CD4-positive, alpha-beta T cell (primary cell): Measurements from ENCODE around the gene TEPSIN. TPM values are rescaled to one million over a fixed set of nuclear protein-coding genes. Genes with fewer than 3 reads are reported as not detected.

Experiments used
- ATAC-seq: fragments of 200-7000 bp; cut with Tn5 transposase; one replicate; pipeline ENCODE4 v1.10.0; 2022; ENCODE audit warnings: mild to moderate bottlenecking; ENCODE audit not compliant: poor library complexity
- CTCF ChIA-PET: fragments of 350-600 bp; sonication (Branson Sonifier 250); formaldehyde crosslinking; loops from one replicate; lab custom pipeline; 2021; ENCODE audit warnings: antibody characterized with exemption, inconsistent platforms; lab: Charles Lee
- POLR2A ChIA-PET: fragments of 350-600 bp; sonication (Branson Sonifier 250); formaldehyde crosslinking; loops from one replicate; lab custom pipeline; 2021; ENCODE audit warnings: antibody characterized with exemption, inconsistent platforms; lab: Charles Lee
- DNase-seq, 14 experiments: peaks; one replicate each; pipeline ENCODE4 v3.0.0-alpha.2; 2013 to 2020; ENCODE audit warnings: mixed read lengths in 2 of 14
- H3K27ac ChIP-seq, 2 donors: one replicate each; pipeline versions ENCODE4 v1.5.1 to v1.7.0; 2013; ENCODE audit warnings: low read length in 2 of 2, low read depth in 1 of 2, mild to moderate bottlenecking in 1 of 2
- H3K27me3 ChIP-seq, 2 experiments: 1 replicate in 1 of 2; 2 replicates in 1 of 2; pipeline versions ENCODE4 v1.6.1 to v1.7.0; 2013; ENCODE audit warnings: low read length in 2 of 2, control low read depth in 1 of 2, mild to moderate bottlenecking in 1 of 2, moderate library complexity in 1 of 2; ENCODE audit not compliant: insufficient read depth in 2 of 2, control insufficient read depth in 1 of 2
- H3K36me3 ChIP-seq: one replicate; pipeline ENCODE4 v1.6.1; 2013; ENCODE audit warnings: low read length, control low read depth; ENCODE audit not compliant: insufficient read depth
- H3K4me1 ChIP-seq: one replicate; pipeline ENCODE4 v1.6.1; 2013; ENCODE audit warnings: low read length, control low read depth; ENCODE audit not compliant: insufficient read depth
- H3K4me3 ChIP-seq: one replicate; pipeline ENCODE4 v1.5.1; 2013; ENCODE audit warnings: mild to moderate bottlenecking, low read length, moderate library complexity
- H3K9me3 ChIP-seq, 2 experiments: 1 replicate in 1 of 2; 2 replicates in 1 of 2; pipeline versions ENCODE4 v1.6.1 to v1.7.0; 2013; ENCODE audit warnings: low read length in 2 of 2, mild to moderate bottlenecking in 2 of 2, control low read depth in 1 of 2, moderate library complexity in 1 of 2; ENCODE audit not compliant: control insufficient read depth in 1 of 2, insufficient read depth in 1 of 2
- H3K27ac Mint-ChIP-seq: one replicate; pipeline ENCODE4 v1.8.0; 2020; ENCODE audit warnings: mixed read lengths
- H3K27me3 Mint-ChIP-seq: one replicate; pipeline ENCODE4 v1.8.0; 2021; ENCODE audit warnings: mixed read lengths
- H3K36me3 Mint-ChIP-seq: one replicate; pipeline ENCODE4 v1.8.0; 2021; ENCODE audit warnings: low read depth, mixed read lengths
- H3K4me1 Mint-ChIP-seq: one replicate; pipeline ENCODE4 v1.8.0; 2021; ENCODE audit warnings: low read depth, mixed read lengths
- H3K4me3 Mint-ChIP-seq: one replicate; pipeline ENCODE4 v1.8.0; 2020; ENCODE audit warnings: mild to moderate bottlenecking, mixed read lengths
- H3K9me3 Mint-ChIP-seq: one replicate; pipeline ENCODE4 v1.8.0; 2020; ENCODE audit warnings: mixed read lengths
- intact Hi-C, 2 experiments: fragments of 100-400 bp; cut with DNase I in 1 of 2; cut with micrococcal nuclease in 1 of 2; formaldehyde crosslinking; loops; one replicate each; pipeline versions ENCODE4 v1.15.1 to v1.9.0; 2023 to 2025; cut with DNase I, micrococcal nuclease
- total RNA-seq, 174 experiments: library from RNA in 2 of 174; stranded (reverse) in 2 of 174; gene quantifications; one replicate each; pipeline ENCODE4 v1.2.3 and lab custom pipeline; 2021 to 2026
- TF ChIP-seq, protein P1 (sequence below): fragments of 200-600 bp; IDR thresholded peaks from one replicate; pipeline ENCODE4 v1.8.0; 2022; ENCODE audit warnings: antibody characterized with exemption, mild to moderate bottlenecking

The TEPSIN gene
- total RNA-seq, 2 experiments from 2014 or later, result 68.2 to 74.4 TPM

GRCh38 chr17:81195941-81196495 is 42.8 kb downstream of the TEPSIN start:
- H3K4me1 ChIP-seq, result no peaks in the 10 kb centered on the region
- intact Hi-C loops, result no loop called here
- H3K27ac ChIP-seq, result no peak overlapping the region
- TF ChIP-seq, protein P1, sequence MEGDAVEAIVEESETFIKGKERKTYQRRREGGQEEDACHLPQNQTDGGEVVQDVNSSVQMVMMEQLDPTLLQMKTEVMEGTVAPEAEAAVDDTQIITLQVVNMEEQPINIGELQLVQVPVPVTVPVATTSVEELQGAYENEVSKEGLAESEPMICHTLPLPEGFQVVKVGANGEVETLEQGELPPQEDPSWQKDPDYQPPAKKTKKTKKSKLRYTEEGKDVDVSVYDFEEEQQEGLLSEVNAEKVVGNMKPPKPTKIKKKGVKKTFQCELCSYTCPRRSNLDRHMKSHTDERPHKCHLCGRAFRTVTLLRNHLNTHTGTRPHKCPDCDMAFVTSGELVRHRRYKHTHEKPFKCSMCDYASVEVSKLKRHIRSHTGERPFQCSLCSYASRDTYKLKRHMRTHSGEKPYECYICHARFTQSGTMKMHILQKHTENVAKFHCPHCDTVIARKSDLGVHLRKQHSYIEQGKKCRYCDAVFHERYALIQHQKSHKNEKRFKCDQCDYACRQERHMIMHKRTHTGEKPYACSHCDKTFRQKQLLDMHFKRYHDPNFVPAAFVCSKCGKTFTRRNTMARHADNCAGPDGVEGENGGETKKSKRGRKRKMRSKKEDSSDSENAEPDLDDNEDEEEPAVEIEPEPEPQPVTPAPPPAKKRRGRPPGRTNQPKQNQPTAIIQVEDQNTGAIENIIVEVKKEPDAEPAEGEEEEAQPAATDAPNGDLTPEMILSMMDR, result no peak
- ATAC-seq (no peak), DNase-seq (no peak)
- H3K9me3 Mint-ChIP-seq, result no peaks in the 10 kb centered on the region
- H3K27ac Mint-ChIP-seq, result no peak overlapping the region
- ChIA-PET CTCF (no interaction called here), POLR2A (no interaction called here)
- H3K4me3 Mint-ChIP-seq, result no peak overlapping the region
- H3K27me3 Mint-ChIP-seq, result no peaks in the 10 kb centered on the region
- H3K36me3 Mint-ChIP-seq, result no peaks in the 10 kb centered on the region
- no peaks in the 10 kb centered on the region for H3K36me3 ChIP-seq
- no peaks in the 10 kb centered on the region for H3K27me3 ChIP-seq
- no peaks in the 10 kb centered on the region for H3K4me1 Mint-ChIP-seq
- no peak overlapping the region for H3K4me3 ChIP-seq
- H3K9me3 ChIP-seq, result no peaks in the 10 kb centered on the region

DNA sequence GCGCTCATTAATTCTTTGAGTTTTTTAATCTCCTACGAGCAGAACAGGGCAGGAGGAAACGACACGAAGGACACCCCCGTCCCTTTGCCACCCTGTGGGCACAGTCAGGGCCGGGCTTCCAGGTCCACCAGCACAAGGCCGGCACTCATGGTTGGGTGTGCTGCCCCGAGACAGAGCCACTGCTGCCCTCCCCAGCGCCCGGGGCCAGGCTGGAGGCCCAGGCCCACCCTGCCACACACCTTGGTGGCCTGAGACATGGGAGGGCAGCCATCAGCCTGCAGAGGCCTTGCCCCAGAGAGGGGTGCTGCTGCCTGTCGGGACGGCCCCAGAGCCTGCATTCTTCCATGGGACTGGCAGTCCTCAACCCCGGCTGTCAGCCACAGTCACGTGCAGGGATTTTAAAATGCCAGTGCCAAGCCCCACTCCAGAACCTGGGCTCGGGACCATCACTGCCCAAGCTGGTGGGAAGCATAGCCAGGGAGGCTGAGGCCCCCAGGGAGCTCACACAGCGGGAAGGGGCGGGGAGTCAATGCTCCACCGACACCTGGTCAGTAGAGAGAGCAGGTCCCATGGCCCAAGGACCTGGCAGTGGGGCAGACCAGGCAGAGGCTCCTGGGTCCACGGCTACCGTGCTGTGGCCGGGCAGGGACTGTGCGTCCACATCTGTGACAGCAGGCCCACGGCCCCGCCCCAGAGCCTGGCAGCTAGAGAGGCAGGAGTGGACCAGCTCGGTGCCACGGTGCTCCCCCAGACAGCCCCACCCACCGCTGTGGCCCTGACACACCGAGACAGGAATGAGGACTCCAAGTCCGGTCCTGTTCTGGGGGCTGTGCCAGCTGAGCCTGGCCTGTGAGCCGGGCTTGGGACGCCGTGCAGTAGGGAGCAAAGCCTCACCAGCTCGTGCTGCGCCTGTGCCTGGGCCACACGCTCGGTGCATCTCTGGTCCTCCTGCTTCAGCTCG is 43.6 kb downstream of the TEPSIN start:
- Mint-ChIP-seq H3K27me3 (no peaks in the 10 kb centered on the region), H3K27ac (no peak overlapping the region), H3K36me3 (no peaks in the 10 kb centered on the region), H3K4me1 (no peaks in the 10 kb centered on the region), H3K9me3 (no peaks in the 10 kb centered on the region), H3K4me3 (no peak overlapping the region)
- Histone ChIP-seq H3K27ac (no peak overlapping the region), H3K36me3 (no peaks in the 10 kb centered on the region), H3K4me3 (no peak overlapping the region), H3K27me3 (no peaks in the 10 kb centered on the region), H3K4me1 (no peaks in the 10 kb centered on the region), H3K9me3 (no peaks in the 10 kb centered on the region)
- TF ChIP-seq, protein P1, result no peak
- DNase-seq, result no peak
- ChIA-PET CTCF (no interaction called here), POLR2A (no interaction called here)
- ATAC-seq, result no peak
- intact Hi-C loops, result no loop called here

- H3K36me3 ChIP-seq, result no peaks in the 10 kb centered on the region
- H3K4me3 Mint-ChIP-seq, result no peak overlapping the region
- H3K4me1 Mint-ChIP-seq, result no peaks in the 10 kb centered on the region
- no peak overlapping the region for H3K4me3 ChIP-seq
- no peak overlapping the region for H3K27ac ChIP-seq
- no peaks in the 10 kb centered on the region for H3K4me1 ChIP-seq
- H3K27me3 Mint-ChIP-seq, result no peaks in the 10 kb centered on the region
- no peaks in the 10 kb centered on the region for H3K27me3 ChIP-seq
- no peak for DNase-seq
- no peak for ATAC-seq
- TF ChIP-seq, protein P1, result no peak
- H3K36me3 Mint-ChIP-seq, result no peaks in the 10 kb centered on the region
- H3K9me3 Mint-ChIP-seq, result no peaks in the 10 kb centered on the region
- CTCF ChIA-PET, result no interaction called here
- intact Hi-C loops, result no loop called here
- POLR2A ChIA-PET, result no interaction called here
- no peak overlapping the region for H3K27ac Mint-ChIP-seq
- no peaks in the 10 kb centered on the region for H3K9me3 ChIP-seq
These were observed 44.6 kb downstream of the TEPSIN start for GRCh38 chr17:81194225-81194760.
